Breast epithelium (tissue), 3 donors: ENCODE results near the gene ITPKB.

Experiments
- CTCF ChIP-seq, 3 donors: fragments of 450-650 bp; IDR thresholded peaks; one replicate each; pipeline ENCODE4 v1.5.1; 2016 to 2017; ENCODE audit warnings: antibody characterized with exemption in 3 of 3, mild to moderate bottlenecking in 3 of 3, moderate library complexity in 3 of 3
- POLR2AphosphoS5 ChIP-seq, 3 donors: sonication (generic); formaldehyde crosslinking; IDR thresholded peaks; one replicate each; pipeline ENCODE4 v1.6.1; 2017; ENCODE audit warnings: antibody characterized with exemption in 3 of 3

- TF ChIP-seq CTCF (IDR thresholded peaks at IDR 0.05) = no peak
- no peak for TF ChIP-seq POLR2AphosphoS5 (IDR thresholded peaks at IDR 0.05)
Observed at GRCh38 chr1:226736001-226736907, 2.8 kb downstream of the ITPKB start.
